ENCODE data around the gene GHRL.

GHRL gene

DNA sequence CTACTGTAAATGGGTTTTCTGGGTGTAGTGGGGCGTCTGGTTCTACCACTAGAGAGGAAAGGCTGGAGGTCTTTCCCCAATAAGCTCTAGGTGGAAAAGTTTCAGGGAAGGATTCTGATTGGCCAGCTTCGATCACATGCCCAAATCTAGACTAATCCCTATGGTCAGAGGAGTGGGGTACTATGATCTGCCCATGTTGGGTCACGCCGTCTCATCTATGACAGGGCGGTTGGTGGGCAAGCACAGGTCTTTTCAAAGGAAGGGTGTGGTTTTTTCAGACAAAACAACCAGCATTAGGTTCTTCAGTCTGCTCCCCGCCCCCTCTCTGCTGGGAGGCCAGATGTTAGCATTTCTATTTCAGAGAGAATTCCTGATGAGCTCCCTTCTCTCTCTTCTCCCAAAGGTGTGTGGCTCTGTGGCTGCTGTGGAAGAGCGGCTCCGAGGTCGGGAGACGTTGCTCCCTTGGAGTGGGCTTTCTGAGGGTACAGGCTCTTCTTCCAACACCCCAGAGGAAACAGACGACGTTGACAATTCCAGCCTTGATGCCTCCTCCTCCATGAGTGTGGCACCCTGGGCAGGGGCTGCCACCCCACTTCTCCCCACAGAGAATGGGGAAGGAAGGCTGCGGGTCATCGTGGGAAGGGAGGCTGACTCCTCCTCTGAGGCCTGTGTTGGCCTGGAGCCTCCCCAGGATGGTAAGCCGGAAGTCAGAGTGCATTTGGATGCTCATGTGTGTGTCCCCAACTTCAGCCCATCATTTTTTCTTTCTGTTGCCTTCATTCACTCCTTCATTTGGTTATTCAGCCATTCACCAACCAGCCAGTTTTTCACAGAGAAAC, 54.2 kb downstream of the GHRL start:
- DNase-seq: no peak
